GM21717 (cell line): ENCODE results near the gene EP300.

ENCODE experiments used
- ATAC-seq: cut with Tn5 transposase; IDR thresholded peaks from one replicate; pipeline ENCODE4 v1.9.1; 2021; ENCODE audit warnings: mild to moderate bottlenecking, moderate library complexity; ENCODE audit not compliant: unreplicated experiment

EP300 gene

DNA sequence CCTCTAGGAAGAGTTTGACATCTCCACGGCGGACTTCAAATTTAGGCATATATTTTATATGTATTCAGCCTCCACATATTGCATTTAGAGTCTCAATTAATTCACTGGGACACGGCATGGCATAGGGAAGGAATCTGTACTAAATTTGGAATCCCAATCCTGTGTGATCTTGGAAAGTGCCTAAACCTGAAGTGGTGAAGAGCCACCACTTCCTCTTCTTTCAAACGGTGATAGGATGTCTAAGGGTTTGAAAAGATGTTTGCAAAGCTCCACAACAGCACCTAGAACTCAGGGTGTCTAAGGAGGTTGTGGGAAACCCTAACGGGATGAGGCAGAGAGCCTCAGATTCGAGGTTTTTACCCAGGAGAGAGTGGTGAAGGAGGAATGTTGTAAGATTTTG, 111.7 kb downstream of the EP300 start:
- no peak for ATAC-seq

DNA sequence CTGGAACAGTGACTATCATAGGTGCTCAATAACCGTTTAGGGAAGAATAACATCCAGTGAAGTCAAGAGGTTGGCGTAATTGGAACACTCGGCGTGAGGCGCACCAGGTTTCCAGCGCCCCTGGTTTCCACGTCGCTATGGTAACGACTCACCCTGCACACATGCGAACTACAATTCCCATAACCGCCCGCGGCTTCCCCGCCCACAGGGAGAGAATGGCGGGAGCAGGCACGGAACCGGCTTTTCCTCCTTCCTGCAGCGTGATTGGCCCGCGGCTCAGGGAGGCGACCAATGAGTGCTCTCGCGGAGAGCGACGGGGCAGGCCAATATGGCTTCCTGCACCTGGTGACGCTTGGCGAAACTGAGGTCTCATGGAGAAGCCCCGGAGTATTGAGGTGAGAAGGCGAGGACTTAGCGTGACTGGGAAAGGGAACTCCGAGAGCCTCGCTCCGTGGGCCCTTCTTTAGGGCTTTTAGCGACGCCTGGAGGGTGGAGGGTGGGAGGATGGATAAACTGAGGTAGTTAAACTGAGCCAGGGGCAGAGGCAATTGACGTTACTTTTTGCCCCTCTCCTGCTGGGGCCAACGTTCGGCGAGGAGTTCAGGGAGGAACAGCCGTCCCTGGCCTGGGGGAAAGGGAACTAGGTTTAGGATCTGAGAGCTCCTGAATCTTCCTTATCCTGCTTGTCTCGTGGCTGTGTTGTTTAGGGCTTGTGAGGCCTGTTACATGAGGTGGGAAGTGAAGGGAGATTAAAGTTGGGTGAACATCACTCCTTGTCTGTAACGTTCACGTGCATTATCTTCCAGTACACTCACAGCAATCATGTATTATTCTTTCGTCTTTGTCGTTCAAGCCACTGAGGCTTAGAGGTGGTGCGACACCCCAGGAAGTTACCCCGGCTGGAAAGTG, 112.9 kb downstream of the EP300 start, which contains the start of gene L3MBTL2:
Gene L3MBTL2 (plus strand): TSS at position 321 of the 909 bp plus-strand sequence. CDS start 51 bp downstream, at position 372.
- ATAC-seq = peak; percentile 85

DNA sequence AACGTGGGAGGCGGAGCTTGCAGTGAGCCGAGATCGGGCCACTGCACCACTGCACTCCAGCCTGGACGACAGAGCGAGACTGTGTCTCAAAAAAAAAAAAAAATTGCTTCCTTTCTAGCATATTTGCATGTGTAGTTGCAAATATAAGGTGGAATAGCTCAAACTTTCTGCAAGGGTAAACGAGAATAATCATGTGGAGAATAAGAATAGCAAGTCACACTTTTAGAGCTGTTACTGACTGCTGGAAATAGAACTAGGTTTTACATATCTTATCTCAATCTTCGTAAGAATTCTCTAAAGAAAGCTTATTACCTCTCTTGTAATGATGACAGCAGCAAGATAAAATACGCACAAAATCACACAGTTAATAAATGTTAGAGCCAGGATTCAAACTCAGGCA, 114.3 kb downstream of the EP300 start:
- no peak for ATAC-seq

- ATAC-seq = no peak
These were observed 123.0 kb downstream of the EP300 start for GRCh38 chr22:41215409-41215808.

DNA sequence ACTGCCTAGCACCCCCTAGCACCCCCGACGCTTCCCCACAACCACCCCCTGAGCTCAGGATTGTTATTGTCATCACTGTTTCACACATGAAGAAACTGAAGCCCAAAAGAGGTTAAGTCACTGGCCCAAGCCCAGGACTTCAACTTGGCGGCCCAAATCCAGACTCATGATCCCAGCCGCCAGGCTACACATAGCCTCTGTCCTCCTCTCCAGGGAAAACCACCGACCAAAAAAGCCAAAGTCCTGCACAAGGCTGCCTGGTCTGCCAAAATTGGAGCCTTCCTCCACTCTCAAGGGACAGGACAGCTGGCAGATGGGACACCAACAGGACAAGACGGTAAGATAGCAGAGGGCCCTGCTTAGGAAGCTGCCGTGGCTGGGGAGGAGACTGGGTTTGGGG, 123.5 kb downstream of the EP300 start:
- no peak for ATAC-seq

- no peak for ATAC-seq
These were observed 124.6 kb downstream of the EP300 start for GRCh38 chr22:41216984-41217383.

- ATAC-seq = no peak
These were observed 125.3 kb downstream of the EP300 start for GRCh38 chr22:41217553-41218157.

DNA sequence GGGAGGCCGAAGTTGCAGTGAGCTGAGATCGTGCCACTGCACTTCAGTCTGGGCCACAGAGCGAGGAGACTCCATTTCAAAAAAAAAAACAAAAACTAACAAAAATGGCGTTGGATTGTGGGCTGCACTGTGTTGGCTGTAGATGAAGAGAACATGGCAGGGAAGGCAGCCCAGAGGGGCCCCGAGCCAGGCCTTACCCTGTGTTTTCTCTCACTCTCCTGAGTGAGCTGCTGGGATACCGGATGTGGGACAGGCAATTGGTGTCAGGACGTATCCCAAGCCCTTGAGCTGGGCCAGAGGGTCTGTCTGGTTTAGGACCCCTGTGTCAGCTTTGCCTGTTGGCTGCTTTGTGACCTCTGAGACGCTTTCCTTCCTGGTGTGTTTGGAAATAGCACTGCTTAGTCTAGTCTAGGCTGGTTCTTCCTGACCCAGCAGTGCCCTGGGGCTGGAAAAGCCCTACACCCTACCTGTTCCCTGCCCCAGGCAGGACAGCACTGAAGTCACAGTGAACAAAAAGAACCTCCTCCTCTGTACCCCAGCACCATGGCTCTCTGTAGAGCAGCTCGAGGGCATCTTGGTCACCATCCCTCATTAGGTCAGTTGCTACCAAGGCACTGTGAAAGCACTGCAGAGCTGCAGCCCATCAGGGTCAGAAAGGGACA, 130.6 kb downstream of the EP300 start:
- ATAC-seq = no peak

DNA sequence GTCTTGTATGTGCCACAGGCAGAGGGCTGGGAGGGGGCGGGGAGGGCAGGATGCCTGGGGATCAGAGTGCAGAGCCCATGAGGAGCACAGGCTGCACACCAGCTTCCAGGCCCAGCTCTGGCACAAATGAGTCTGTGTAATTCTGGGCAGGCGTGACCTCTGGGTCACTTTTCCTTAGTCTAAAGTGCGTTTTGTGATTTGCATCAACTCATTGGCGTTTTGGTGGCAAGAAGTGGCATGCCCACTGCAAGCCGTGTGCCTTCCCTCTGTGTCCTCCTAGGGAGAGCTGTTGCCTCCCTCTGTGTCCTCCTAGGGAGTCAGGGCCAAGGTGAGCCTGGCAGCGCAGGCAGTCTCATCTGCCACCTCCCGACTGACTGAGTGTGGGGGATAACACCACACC, 131.1 kb downstream of the EP300 start:
- ATAC-seq = no peak

GRCh38 chr22:41226723-41227655, 134.6 kb downstream of the EP300 start:
- no peak for ATAC-seq

GRCh38 chr22:41229215-41229614, 136.8 kb downstream of the EP300 start:
- no peak for ATAC-seq
